ENCODE data around the gene CDK5.

Gene CDK5

DNA sequence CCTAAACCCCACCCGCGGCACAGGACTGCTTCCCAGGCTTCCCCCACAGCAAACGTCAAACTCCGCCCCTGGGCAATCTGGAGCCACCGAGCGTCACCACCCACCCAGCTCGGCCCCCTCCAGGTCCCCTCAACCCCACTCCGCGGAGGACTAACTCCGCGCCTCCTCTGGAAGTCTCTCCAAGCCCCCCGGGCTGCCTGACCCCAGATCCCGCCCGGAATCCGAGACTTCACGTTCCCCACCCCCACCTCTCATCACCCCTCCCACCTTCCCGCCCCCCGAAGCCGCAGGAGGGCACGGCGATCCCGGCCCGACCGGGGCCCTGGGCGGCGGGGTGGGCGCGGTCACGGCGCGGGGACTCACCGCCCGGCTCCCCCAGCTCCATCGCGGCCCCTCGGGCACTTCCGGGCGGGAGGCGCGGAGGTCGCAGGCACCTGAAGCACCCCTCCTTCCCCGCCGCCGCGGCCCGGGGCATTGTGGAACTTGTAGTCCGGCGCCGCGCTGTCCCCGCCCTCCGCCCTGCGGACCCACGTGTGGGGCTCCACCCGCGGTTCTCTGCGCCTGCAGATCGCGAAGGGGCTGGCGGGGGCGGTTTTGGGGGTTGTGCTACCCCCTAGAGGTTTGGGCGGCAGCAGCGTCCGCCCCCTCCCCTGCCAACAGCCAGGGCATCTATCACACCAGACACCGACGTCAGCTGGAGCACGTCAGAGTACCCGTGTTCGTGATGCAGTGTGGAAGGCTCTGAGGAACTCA lies 25.6 kb upstream of the CDK5 start, which contains the start of gene TMUB1:
Gene TMUB1 (minus strand): TSS at position 423 of the 753 bp plus-strand sequence. CDS start 930 bp downstream, outside the sequence.
- TF ChIP-seq JUND (IDR thresholded peaks at IDR 0.05; ENCODE audit: low read depth), result no peak
- in situ Hi-C loops (cut with HindIII; ENCODE audit: low pct_unique_long_range_greater_than_20kb, low sequenced_read_pairs), result no loop called here
- DNase-seq (ENCODE audit: low read depth in 1 of 2, low spot score in 1 of 2), result peak in 1 of 2 experiments; percentile 69

DNA sequence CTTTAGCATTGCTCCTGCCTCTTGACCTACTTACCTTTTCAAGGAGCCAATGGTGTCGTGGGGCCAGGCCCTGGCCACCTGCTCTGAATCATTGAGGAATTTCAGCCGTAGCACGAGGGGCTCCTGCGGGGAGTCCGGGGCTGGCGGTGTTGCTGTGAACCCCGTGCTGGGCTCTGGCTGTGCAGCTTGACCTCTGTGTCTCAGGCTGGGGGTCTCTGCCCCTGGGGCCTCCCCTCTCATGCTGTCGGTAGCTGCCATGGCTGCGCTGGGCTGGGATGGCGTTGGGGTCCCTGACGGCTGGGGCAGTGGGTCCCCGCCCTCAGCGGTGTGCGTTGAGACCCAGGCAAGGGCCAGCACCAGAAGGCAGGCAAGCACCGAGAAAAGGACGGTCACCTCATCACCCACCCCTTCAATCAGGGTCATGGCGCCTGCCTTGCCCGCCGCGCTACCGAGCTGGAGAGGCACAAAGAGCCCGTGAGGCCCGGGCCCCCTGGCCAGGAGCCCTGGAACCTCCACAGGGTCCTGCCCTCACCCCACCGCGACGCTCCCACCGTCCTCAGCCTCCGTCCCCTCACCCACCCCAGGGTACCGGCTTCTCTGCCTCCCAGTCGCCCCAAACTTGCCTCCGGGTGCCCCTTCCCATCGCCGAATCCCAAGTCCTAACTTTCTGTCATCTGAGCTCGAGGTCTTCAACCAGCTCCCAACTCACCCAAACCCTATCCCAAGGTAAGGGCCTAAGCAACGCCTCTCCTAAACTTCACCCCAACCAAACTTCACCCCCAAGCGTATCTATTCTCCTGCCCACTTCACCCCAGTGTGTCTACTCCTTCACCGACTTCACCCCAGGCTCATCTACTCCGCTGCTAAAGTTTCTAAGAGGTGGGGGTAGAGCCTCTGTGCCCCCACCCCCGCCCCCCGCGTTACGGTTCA lies 24.7 kb upstream of the CDK5 start:
- no peak for TF ChIP-seq JUND (IDR thresholded peaks at IDR 0.05; ENCODE audit: low read depth)
- in situ Hi-C loops (cut with HindIII; ENCODE audit: low pct_unique_long_range_greater_than_20kb, low sequenced_read_pairs), result no loop called here
- no peak for DNase-seq (ENCODE audit: low read depth in 1 of 2, low spot score in 1 of 2)

DNA sequence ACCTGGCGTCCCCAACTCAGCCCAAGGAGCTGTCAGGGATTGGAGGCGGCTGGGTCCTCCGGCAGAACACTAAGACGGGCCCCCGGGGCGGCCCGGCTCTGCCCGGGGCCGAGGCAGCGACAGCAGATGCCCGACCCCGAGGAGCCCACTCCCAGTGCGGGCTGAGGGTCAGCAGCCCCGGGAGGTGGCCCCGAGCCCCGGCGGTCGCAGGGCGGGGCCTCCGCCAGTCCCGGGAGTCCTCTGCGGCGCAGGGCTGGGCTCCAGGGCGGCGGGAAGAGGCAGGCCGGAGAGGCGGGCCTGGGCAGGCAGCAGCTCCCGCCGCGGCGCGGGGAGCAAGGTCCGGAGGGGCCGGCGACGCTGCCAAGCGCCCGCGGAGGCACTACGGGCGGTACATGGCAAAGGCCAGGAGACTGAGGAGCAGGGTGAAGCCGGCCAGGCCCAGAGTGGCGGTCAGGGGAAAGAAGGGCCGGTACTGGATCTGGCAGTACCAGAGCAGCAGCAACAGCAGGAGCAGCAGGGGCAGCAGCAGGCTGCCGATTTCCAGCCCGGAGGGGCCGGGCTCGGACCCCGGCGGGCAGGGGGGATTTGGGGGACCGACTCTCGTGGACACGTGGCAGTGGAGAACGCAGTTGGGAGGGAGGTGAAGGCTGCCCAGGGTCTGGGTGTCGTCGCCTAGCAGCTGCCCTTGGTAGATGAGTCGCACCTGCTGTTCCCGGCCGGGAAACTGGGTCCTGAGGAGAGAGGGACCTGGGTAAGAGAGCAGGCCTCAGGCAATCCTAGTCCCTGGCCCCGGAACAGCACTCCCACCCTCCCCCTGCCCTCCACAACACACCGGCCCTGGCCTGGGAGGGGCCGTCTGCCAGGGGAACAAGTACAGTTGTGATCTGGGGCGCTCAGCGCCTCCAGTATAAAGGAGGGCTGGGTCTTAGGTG lies 23.7 kb upstream of the CDK5 start:
- TF ChIP-seq JUND (IDR thresholded peaks at IDR 0.05; ENCODE audit: low read depth), result no peak
- in situ Hi-C loops (cut with HindIII; ENCODE audit: low pct_unique_long_range_greater_than_20kb, low sequenced_read_pairs), result no loop called here
- DNase-seq (ENCODE audit: low read depth in 1 of 2, low spot score in 1 of 2), result no peak

DNA sequence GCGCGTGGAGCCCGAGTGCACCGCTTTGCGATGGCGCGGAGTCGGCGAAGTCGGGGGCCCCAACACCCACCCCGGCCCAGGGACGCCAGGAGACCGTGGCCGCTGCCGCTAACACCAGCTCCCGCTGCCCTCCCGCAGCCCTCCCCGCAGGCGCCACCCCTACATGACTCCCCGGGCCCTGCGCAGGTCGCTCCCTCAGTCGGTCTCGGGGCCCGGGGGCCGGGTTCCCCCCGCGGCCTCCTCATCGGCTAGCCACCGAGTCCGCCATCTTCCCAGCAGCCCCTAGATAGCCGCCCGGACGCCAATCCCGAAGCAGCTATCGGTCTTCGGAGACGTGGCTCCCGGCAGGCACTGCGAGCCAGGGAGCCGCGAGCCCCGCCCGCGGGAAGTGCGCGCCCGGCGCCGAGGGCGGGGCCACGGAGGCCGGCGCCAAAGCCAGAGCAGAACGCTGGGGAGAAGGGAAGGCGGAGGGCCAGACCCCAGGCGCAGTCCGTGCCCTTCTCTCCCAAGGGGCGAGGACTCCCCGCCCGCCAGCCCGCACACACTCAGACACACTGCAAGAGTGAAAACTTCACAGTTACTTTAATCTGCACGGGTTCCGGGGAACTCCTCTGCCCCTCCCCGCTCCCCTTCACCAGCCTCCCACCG lies 22.9 kb upstream of the CDK5 start, which contains the start of gene FASTK:
Gene FASTK (minus strand): TSS at position 288 of the 648 bp plus-strand sequence. CDS start 43 bp downstream, at position 245.
- DNase-seq (ENCODE audit: low read depth in 1 of 2, low spot score in 1 of 2), result peak; percentile 89 to 90
- in situ Hi-C loops (cut with HindIII; ENCODE audit: low pct_unique_long_range_greater_than_20kb, low sequenced_read_pairs), result no loop called here
- no peak for TF ChIP-seq JUND (IDR thresholded peaks at IDR 0.05; ENCODE audit: low read depth)

DNA sequence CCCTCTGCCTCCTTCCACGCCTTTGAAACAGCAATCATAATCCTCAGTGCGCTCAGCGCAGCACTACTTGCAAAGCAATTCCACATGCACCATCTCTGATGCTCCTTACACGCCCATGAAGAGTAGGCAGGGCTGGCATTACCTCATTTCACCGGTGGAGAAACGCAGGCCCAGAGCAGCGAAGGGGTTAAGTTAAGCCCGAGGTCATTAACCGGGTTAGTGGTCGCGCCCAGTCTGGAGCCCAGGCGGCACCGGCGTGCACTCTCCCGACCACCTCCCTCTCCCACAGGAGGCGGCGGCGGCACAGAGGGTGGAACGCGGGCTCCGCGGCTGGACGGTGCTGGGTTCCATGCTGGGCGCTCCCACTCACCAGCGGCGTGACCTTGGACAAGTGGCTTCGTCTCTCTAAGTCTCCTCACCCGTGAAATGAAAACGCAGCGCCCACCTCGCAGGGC lies 22.4 kb upstream of the CDK5 start:
- in situ Hi-C loops (cut with HindIII; ENCODE audit: low pct_unique_long_range_greater_than_20kb, low sequenced_read_pairs), result no loop called here
- TF ChIP-seq JUND (IDR thresholded peaks at IDR 0.05; ENCODE audit: low read depth), result no peak
- no peak for DNase-seq (ENCODE audit: low read depth in 1 of 2, low spot score in 1 of 2)

DNA sequence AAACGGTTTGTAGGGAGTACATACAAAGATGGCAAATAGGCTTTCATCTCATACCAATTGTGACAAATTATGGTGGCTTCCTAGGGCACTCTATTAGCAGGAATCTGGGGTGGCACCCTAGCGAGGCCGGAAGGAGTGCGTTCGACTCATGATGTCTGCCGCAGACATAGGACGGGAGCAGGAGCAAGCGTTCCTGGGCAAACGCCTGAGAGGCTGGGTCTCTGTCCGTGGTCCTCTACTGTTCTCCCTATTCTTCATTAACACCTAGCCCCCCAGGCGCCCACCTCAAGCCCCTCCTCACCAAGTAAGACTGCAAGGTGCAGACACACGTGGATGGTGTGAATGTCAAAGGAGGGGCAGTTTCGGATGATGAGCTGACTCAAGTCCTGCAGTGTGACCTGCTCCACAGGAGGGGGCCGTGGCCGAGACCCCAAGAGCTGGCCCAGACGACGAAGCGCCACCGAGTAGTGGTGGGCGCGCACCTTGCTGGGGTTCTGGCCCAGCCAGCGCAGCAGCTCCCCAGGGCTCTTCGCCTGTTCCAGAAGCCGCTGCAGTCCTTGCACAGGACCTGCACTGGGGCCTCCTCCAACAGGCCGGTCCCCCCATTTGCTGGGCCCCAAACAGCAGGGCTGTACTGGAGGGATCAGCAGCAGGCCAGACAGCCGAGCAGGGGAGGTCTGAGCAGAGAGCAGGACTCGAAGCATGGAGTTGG lies 21.7 kb upstream of the CDK5 start:
- no peak for TF ChIP-seq JUND (IDR thresholded peaks at IDR 0.05; ENCODE audit: low read depth)
- DNase-seq (ENCODE audit: low read depth in 1 of 2, low spot score in 1 of 2), result no peak
- in situ Hi-C loops (cut with HindIII; ENCODE audit: low pct_unique_long_range_greater_than_20kb, low sequenced_read_pairs), result no loop called here

DNA sequence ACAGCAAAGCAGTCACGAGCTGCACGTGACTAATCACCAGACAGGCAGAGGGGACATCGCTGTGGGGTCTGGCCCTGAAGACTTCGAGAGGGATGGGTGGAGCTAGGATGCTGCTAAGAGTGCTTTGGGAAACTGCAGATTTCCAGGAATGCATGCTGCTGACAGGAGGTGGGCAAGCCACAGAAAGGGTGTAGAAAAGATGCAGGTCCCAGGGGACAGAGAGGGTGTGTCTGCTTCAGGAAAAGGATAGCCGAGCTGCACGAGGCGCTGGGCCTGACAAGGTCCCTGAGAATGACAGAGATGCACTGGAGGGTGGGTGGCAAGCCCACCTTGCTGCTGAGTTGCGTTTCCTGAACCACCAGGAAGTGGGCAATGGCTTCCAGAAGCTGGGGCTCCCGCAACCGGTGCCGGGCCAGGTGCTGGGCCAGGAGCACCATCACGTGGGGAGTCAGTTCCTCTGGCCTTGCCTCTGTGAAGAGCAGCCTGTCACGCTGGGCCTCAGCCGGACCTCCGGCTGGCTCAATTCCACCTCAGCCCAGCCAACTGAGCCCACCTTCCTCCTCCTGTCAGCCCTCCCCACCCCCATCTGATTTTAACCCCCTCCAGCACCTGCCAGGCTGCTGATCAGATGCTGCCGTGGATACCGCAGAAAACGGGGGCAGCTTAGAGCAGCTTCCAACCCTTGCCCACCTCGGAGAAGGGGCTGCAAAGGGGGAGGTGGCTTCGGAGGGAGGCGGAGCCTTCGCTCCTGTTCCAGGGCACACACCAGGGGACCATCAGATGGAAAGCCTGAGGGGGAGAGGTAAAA lies 20.7 kb upstream of the CDK5 start:
- TF ChIP-seq JUND (IDR thresholded peaks at IDR 0.05; ENCODE audit: low read depth), result no peak
- in situ Hi-C loops (cut with HindIII; ENCODE audit: low pct_unique_long_range_greater_than_20kb, low sequenced_read_pairs), result no loop called here
- no peak for DNase-seq (ENCODE audit: low read depth in 1 of 2, low spot score in 1 of 2)

DNA sequence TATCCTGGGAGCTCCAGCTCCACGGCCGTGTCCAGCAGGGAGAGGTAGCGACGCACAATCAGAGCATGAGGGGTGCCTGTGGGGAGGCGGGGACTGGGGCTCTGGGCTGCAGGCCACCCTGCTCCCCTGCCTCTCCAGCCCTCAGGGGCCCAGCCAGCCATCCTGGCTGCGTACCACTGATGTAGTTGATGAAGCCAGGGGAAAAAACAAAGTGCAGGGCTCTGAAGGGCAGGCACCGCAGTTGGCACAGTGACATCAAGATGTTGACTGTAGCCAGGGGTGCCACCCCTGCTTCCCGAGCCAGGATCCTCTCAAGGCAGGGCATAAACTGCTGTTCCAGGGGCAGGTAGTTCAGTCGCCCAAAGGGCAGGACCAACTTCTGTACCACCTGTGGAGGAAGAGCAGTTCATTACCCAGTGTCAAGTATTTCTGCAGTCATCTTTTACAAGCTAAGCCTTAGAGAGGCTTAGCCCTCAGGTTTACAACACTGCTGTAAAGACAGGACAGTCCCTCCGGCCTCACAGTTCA lies 20.1 kb upstream of the CDK5 start:
- no peak for TF ChIP-seq JUND (IDR thresholded peaks at IDR 0.05; ENCODE audit: low read depth)
- in situ Hi-C loops (cut with HindIII; ENCODE audit: low pct_unique_long_range_greater_than_20kb, low sequenced_read_pairs), result no loop called here
- DNase-seq (ENCODE audit: low read depth in 1 of 2, low spot score in 1 of 2), result no peak

DNA sequence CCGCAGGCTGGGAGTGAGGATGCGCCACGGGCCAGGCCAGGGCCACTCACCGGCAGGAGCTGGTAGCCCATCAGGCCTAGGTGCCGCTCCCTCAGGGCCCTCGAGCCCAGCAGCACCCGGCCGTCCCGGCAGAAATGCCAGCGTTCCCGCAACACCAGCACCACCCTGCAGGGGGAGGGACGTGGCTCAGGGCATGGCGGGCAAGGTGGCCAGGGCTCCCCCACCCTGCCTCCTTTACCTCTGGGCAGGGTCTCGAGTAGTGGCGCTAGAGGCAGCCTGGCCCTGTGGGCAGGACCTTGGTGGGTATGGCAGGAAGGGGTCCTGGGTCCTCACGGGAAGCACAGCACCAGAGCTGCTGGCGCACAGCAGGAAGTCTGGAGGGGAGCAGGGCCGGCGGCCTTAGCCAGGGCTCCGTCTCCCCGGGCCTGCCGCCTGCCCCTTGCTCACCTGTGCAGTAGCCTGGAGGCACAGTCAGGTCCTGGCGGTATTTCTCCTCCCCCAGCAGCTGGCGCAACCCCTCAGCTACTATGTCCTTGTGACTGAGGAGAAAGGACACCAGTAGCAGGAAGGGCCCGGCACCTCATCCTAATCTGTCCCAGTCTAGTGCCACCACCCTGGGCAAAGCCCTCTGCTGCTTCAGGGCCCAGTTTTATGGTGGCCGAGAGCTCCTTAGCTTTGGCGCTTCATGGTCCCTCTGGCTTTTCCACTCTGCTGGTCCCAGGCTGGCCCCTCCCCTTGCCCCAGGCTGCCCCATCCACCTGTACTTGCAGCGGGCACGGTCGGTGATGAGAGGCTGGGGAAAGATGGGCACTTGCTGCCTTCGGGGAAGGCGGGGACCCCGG lies 19.4 kb upstream of the CDK5 start:
- in situ Hi-C loops (cut with HindIII; ENCODE audit: low pct_unique_long_range_greater_than_20kb, low sequenced_read_pairs), result no loop called here
- TF ChIP-seq JUND (IDR thresholded peaks at IDR 0.05; ENCODE audit: low read depth), result no peak
- DNase-seq (ENCODE audit: low read depth in 1 of 2, low spot score in 1 of 2), result no peak
